ENCODE data around the gene ALPK3. TPM values are rescaled to one million over a fixed set of nuclear protein-coding genes. Genes with fewer than 3 reads are reported as not detected.
A peak's percentile ranks its signal among the peaks of the same experiment; 100 is the strongest.

Gene ALPK3
- total and polyA plus RNA-seq, 5 donors from 2014 or later, result 0.22 TPM; not detected in 4

GRCh38 chr15:84886984-84887299 is 69.8 kb downstream of the ALPK3 start:
- no peak for ATAC-seq (ENCODE audit: low read depth in 2 of 2)
- Histone ChIP-seq H3K4me3 (ENCODE audit: low read depth, low read length) (no peak overlapping the region), H3K27ac (ENCODE audit: insufficient read depth, low read length, poor library complexity, severe bottlenecking) (no peak overlapping the region), H3K27me3 (ENCODE audit: control insufficient read depth, insufficient read depth, low read length) (no peaks in the 10 kb centered on the region), H3K9me3 (ENCODE audit: control insufficient read depth in 2 of 2, low read length in 2 of 2) (no peaks in the 10 kb centered on the region), H3K36me3 (ENCODE audit: control insufficient read depth, insufficient read depth, low read length) (no peaks in the 10 kb centered on the region), H3K4me1 (ENCODE audit: control insufficient read depth, insufficient read depth, low read length, poor library complexity, severe bottlenecking) (no peaks in the 10 kb centered on the region)
- no peak for DNase-seq
- H3K9me3 Mint-ChIP-seq, result no peaks in the 10 kb centered on the region
- H3K4me3 Mint-ChIP-seq, result no peak overlapping the region
- H3K4me1 Mint-ChIP-seq, result no peaks in the 10 kb centered on the region
- H3K36me3 Mint-ChIP-seq, result no peaks in the 10 kb centered on the region
- H3K27me3 Mint-ChIP-seq, result peaks cover 14% of the 10 kb centered on the region
- no peak overlapping the region for H3K27ac Mint-ChIP-seq

- H3K27me3 Mint-ChIP-seq, result peaks cover 14% of the 10 kb centered on the region
- no peak overlapping the region for H3K4me3 ChIP-seq (ENCODE audit: low read depth, low read length)
These were observed 70.8 kb downstream of the ALPK3 start for GRCh38 chr15:84887938-84888337.

DNA sequence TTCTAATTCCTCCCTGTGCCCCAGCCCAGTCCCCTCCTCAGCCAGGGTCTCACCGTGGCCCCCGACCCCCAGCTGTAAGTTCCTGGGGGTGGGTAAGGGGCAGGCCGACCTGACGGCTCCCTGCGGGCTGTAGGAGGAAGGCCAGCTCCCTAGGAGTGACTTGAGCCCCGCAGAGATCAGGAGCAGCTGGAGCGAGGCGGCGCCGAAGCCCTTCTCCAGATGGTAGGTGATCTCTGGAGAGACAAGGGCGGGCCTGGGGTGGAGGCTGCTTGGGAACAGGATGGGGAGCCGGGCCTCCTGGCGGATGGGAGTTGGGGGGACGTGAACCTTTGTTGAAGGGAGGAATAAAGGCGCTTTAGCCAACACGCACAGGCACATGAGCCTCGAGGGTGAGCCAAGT is 71.5 kb downstream of the ALPK3 start:
- Mint-ChIP-seq H3K9me3 (peaks cover 0 to 3% (median 0%) of the 10 kb centered on the region in 7 donors), H3K4me3 (no peak overlapping the region), H3K36me3 (no peaks in the 10 kb centered on the region), H3K4me1 (no peaks in the 10 kb centered on the region), H3K27me3 (peaks cover 11% of the 10 kb centered on the region), H3K27ac (no peak overlapping the region)
- Histone ChIP-seq H3K27me3 (ENCODE audit: control insufficient read depth, insufficient read depth, low read length) (no peaks in the 10 kb centered on the region), H3K4me3 (ENCODE audit: low read depth, low read length) (no peak overlapping the region), H3K36me3 (ENCODE audit: control insufficient read depth, insufficient read depth, low read length) (no peaks in the 10 kb centered on the region), H3K27ac (ENCODE audit: insufficient read depth, low read length, poor library complexity, severe bottlenecking) (no peak overlapping the region), H3K9me3 (ENCODE audit: control insufficient read depth in 2 of 2, low read length in 2 of 2) (no peaks in the 10 kb centered on the region), H3K4me1 (ENCODE audit: control insufficient read depth, insufficient read depth, low read length, poor library complexity, severe bottlenecking) (no peaks in the 10 kb centered on the region)
- no peak for ATAC-seq (ENCODE audit: low read depth in 2 of 2)
- no peak for DNase-seq

More at GRCh38 chr15:84887938-84888337, 70.8 kb downstream of the ALPK3 start:
- Histone ChIP-seq H3K9me3 (ENCODE audit: control insufficient read depth in 2 of 2, low read length in 2 of 2) (no peaks in the 10 kb centered on the region), H3K27ac (ENCODE audit: insufficient read depth, low read length, poor library complexity, severe bottlenecking) (no peak overlapping the region), H3K36me3 (ENCODE audit: control insufficient read depth, insufficient read depth, low read length) (no peaks in the 10 kb centered on the region), H3K27me3 (ENCODE audit: control insufficient read depth, insufficient read depth, low read length) (no peaks in the 10 kb centered on the region), H3K4me1 (ENCODE audit: control insufficient read depth, insufficient read depth, low read length, poor library complexity, severe bottlenecking) (no peaks in the 10 kb centered on the region)
- Mint-ChIP-seq H3K27ac (no peak overlapping the region), H3K9me3 (no peaks in the 10 kb centered on the region), H3K36me3 (no peaks in the 10 kb centered on the region), H3K4me3 (no peak overlapping the region), H3K4me1 (no peaks in the 10 kb centered on the region)
- DNase-seq, result no peak
- no peak for ATAC-seq (ENCODE audit: low read depth in 2 of 2)

DNA sequence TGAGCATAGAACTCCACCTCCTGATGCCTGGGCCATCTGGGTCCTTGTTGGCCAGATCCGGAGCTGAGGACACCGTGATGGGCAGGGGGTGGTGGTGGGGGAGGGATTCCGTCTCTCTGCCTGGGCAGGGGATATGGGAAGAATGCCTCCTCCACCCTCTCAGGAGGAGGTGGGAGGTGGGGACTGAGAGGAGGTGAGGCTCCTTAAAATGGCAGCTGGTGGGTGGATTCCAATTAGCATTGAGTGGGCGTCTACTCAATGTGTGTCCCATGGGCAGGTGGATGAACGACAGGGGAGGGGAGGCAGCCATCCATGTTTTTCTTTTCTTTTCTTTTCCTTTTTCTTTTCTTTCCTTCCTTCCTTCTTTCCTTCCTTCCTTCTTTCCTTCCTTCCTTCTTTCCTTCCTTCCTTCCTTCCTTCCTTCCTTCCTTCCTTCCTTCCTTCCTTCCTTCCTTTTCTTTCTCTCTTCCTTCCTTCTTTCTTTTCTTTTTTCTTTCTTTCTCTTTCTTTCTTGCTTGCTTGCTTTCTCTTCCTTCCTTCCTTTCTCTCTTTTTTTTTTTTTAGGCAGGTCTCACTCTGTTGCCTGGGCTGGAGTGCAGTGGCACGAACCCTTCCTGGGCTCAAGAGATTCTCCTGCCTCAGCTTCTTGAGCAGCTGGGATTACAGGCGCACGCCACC is 72.3 kb downstream of the ALPK3 start:
- no peak for ATAC-seq (ENCODE audit: low read depth in 2 of 2)
- peak overlapping the region in 1 of 3 donors; percentile 38 for H3K27ac Mint-ChIP-seq
- no peak overlapping the region for H3K4me3 ChIP-seq (ENCODE audit: low read depth, low read length)

GRCh38 chr15:84889991-84890669 is 73.0 kb downstream of the ALPK3 start:
- no peaks in the 10 kb centered on the region for H3K4me1 Mint-ChIP-seq
- Histone ChIP-seq H3K27me3 (ENCODE audit: control insufficient read depth, insufficient read depth, low read length) (no peaks in the 10 kb centered on the region), H3K27ac (ENCODE audit: insufficient read depth, low read length, poor library complexity, severe bottlenecking) (no peak overlapping the region), H3K9me3 (ENCODE audit: control insufficient read depth in 2 of 2, low read length in 2 of 2) (no peaks in the 10 kb centered on the region), H3K4me1 (ENCODE audit: control insufficient read depth, insufficient read depth, low read length, poor library complexity, severe bottlenecking) (no peaks in the 10 kb centered on the region), H3K4me3 (ENCODE audit: low read depth, low read length) (no peak overlapping the region), H3K36me3 (ENCODE audit: control insufficient read depth, insufficient read depth, low read length) (no peaks in the 10 kb centered on the region)
- H3K9me3 Mint-ChIP-seq, result peaks cover 0 to 3% (median 0%) of the 10 kb centered on the region in 7 donors
- H3K36me3 Mint-ChIP-seq, result no peaks in the 10 kb centered on the region
- H3K4me3 Mint-ChIP-seq, result no peak overlapping the region
- H3K27ac Mint-ChIP-seq, result no peak overlapping the region
- ATAC-seq (ENCODE audit: low read depth in 2 of 2) (no peak), DNase-seq (no peak)
- peaks cover 11% of the 10 kb centered on the region for H3K27me3 Mint-ChIP-seq

More for the DNA sequence above, 72.3 kb downstream of the ALPK3 start:
- no peaks in the 10 kb centered on the region for H3K27me3 ChIP-seq (ENCODE audit: control insufficient read depth, insufficient read depth, low read length)
- no peaks in the 10 kb centered on the region for H3K4me1 ChIP-seq (ENCODE audit: control insufficient read depth, insufficient read depth, low read length, poor library complexity, severe bottlenecking)
- H3K36me3 Mint-ChIP-seq, result no peaks in the 10 kb centered on the region
- DNase-seq, result no peak
- peaks cover 0 to 3% (median 0%) of the 10 kb centered on the region in 7 donors for H3K9me3 Mint-ChIP-seq
- no peak overlapping the region for H3K27ac ChIP-seq (ENCODE audit: insufficient read depth, low read length, poor library complexity, severe bottlenecking)
- H3K27me3 Mint-ChIP-seq, result peaks cover 11% of the 10 kb centered on the region
- no peaks in the 10 kb centered on the region for H3K9me3 ChIP-seq (ENCODE audit: control insufficient read depth in 2 of 2, low read length in 2 of 2)
- no peak overlapping the region for H3K4me3 Mint-ChIP-seq
- no peaks in the 10 kb centered on the region for H3K4me1 Mint-ChIP-seq
- no peaks in the 10 kb centered on the region for H3K36me3 ChIP-seq (ENCODE audit: control insufficient read depth, insufficient read depth, low read length)

DNA sequence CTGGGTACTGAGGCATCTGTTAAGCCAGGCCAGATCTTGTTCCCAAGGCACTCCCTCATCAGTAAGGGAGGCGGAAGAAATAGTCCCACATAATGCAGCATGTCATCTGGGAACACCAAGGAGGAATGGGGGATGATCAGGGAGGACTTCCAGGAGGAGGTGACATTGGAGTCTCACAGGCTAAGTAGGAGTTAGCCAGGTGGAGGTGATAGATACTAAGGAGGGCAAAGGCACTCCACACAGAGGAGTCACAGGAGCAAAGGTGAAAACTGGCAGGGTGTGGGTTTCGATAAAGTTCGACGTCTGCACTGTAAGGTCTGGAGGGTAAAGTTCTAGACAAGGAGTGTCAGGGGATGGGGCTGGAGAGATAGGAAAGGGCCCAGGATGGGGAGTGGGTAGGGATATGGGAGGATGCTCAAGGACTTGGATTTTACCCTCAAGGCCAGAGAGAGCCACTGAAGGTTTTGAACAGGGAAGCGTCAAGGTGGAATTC is 73.6 kb downstream of the ALPK3 start:
- no peaks in the 10 kb centered on the region for H3K36me3 Mint-ChIP-seq
- Histone ChIP-seq H3K9me3 (ENCODE audit: control insufficient read depth in 2 of 2, low read length in 2 of 2) (no peaks in the 10 kb centered on the region), H3K27ac (ENCODE audit: insufficient read depth, low read length, poor library complexity, severe bottlenecking) (no peak overlapping the region), H3K27me3 (ENCODE audit: control insufficient read depth, insufficient read depth, low read length) (no peaks in the 10 kb centered on the region), H3K4me3 (ENCODE audit: low read depth, low read length) (no peak overlapping the region), H3K36me3 (ENCODE audit: control insufficient read depth, insufficient read depth, low read length) (no peaks in the 10 kb centered on the region), H3K4me1 (ENCODE audit: control insufficient read depth, insufficient read depth, low read length, poor library complexity, severe bottlenecking) (no peaks in the 10 kb centered on the region)
- peaks cover 11% of the 10 kb centered on the region for H3K27me3 Mint-ChIP-seq
- H3K9me3 Mint-ChIP-seq, result peaks cover 0 to 3% (median 0%) of the 10 kb centered on the region in 7 donors
- no peak for ATAC-seq (ENCODE audit: low read depth in 2 of 2)
- no peak overlapping the region for H3K27ac Mint-ChIP-seq
- no peak overlapping the region for H3K4me3 Mint-ChIP-seq
- no peaks in the 10 kb centered on the region for H3K4me1 Mint-ChIP-seq
- DNase-seq, result no peak

GRCh38 chr15:84891339-84891738 is 74.2 kb downstream of the ALPK3 start:
- Mint-ChIP-seq H3K36me3 (no peaks in the 10 kb centered on the region), H3K4me3 (no peak overlapping the region), H3K9me3 (peaks cover 0 to 3% (median 0%) of the 10 kb centered on the region in 7 donors), H3K4me1 (no peaks in the 10 kb centered on the region), H3K27me3 (peaks cover 15% of the 10 kb centered on the region), H3K27ac (no peak overlapping the region)
- Histone ChIP-seq H3K4me1 (ENCODE audit: control insufficient read depth, insufficient read depth, low read length, poor library complexity, severe bottlenecking) (no peaks in the 10 kb centered on the region), H3K9me3 (ENCODE audit: control insufficient read depth in 2 of 2, low read length in 2 of 2) (no peaks in the 10 kb centered on the region), H3K4me3 (ENCODE audit: low read depth, low read length) (no peak overlapping the region), H3K36me3 (ENCODE audit: control insufficient read depth, insufficient read depth, low read length) (no peaks in the 10 kb centered on the region), H3K27me3 (ENCODE audit: control insufficient read depth, insufficient read depth, low read length) (no peaks in the 10 kb centered on the region), H3K27ac (ENCODE audit: insufficient read depth, low read length, poor library complexity, severe bottlenecking) (no peak overlapping the region)
- ATAC-seq (ENCODE audit: low read depth in 2 of 2), result no peak
- DNase-seq, result no peak

Data from CD4-positive, CD25-positive, alpha-beta regulatory T cell (primary cell).